GM21367 (cell line): ENCODE measurements around the gene OLFM1.

ENCODE experiments used
- ATAC-seq: cut with Tn5 transposase; IDR thresholded peaks from one replicate; pipeline ENCODE4 v1.9.1; 2021; ENCODE audit not compliant: unreplicated experiment

Gene OLFM1

GRCh38 chr9:135129137-135129695 lies 41.7 kb downstream of the OLFM1 start:
- ATAC-seq: no peak

- no peak for ATAC-seq
Measured at GRCh38 chr9:135130207-135130976, 42.9 kb downstream of the OLFM1 start.

GRCh38 chr9:135131488-135131887 lies 44.0 kb downstream of the OLFM1 start:
- ATAC-seq: no peak

GRCh38 chr9:135132008-135132407 lies 44.5 kb downstream of the OLFM1 start:
- no peak for ATAC-seq

- ATAC-seq: no peak
Measured at GRCh38 chr9:135134268-135135022, 47.0 kb downstream of the OLFM1 start.

GRCh38 chr9:135135171-135135928 lies 47.9 kb downstream of the OLFM1 start:
- ATAC-seq: no peak

GRCh38 chr9:135135929-135136315 lies 48.5 kb downstream of the OLFM1 start:
- no peak for ATAC-seq

- ATAC-seq: no peak
Measured at GRCh38 chr9:135136481-135136880, 49.0 kb downstream of the OLFM1 start.

GRCh38 chr9:135136991-135137832 lies 49.7 kb downstream of the OLFM1 start:
- no peak for ATAC-seq

GRCh38 chr9:135138078-135138855 lies 50.8 kb downstream of the OLFM1 start:
- ATAC-seq: no peak

GRCh38 chr9:135139366-135139959 lies 52.0 kb downstream of the OLFM1 start:
- ATAC-seq: no peak

- no peak for ATAC-seq
Measured at GRCh38 chr9:135141183-135141774, 53.8 kb downstream of the OLFM1 start.

GRCh38 chr9:135144581-135145170 lies 57.2 kb downstream of the OLFM1 start:
- ATAC-seq: no peak

GRCh38 chr9:135145312-135145711 lies 57.8 kb downstream of the OLFM1 start:
- ATAC-seq: no peak

GRCh38 chr9:135146241-135146640 lies 58.8 kb downstream of the OLFM1 start:
- ATAC-seq: no peak

- ATAC-seq: no peak
Measured at GRCh38 chr9:135146766-135147473, 59.5 kb downstream of the OLFM1 start.

GRCh38 chr9:135147474-135147805 lies 60.0 kb downstream of the OLFM1 start:
- no peak for ATAC-seq

GRCh38 chr9:135147938-135148337 lies 60.5 kb downstream of the OLFM1 start:
- no peak for ATAC-seq
